ENCODE measurements around the gene SINHCAF.

GRCh38 chr12:31321897-31322228, 4.1 kb downstream of the SINHCAF start:
- TF ChIP-seq GABPA (IDR thresholded peaks at IDR 0.05; ENCODE audit: low read depth) (no peak), POLR2AphosphoS5 (IDR thresholded peaks at IDR 0.05; ENCODE audit: low read depth) (no peak), SPI1 (IDR thresholded peaks at IDR 0.05; ENCODE audit: borderline replicate concordance, low read depth) (no peak)
- TF ChIP-seq, protein P1, sequence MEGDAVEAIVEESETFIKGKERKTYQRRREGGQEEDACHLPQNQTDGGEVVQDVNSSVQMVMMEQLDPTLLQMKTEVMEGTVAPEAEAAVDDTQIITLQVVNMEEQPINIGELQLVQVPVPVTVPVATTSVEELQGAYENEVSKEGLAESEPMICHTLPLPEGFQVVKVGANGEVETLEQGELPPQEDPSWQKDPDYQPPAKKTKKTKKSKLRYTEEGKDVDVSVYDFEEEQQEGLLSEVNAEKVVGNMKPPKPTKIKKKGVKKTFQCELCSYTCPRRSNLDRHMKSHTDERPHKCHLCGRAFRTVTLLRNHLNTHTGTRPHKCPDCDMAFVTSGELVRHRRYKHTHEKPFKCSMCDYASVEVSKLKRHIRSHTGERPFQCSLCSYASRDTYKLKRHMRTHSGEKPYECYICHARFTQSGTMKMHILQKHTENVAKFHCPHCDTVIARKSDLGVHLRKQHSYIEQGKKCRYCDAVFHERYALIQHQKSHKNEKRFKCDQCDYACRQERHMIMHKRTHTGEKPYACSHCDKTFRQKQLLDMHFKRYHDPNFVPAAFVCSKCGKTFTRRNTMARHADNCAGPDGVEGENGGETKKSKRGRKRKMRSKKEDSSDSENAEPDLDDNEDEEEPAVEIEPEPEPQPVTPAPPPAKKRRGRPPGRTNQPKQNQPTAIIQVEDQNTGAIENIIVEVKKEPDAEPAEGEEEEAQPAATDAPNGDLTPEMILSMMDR (IDR thresholded peaks at IDR 0.05; ENCODE audit: insufficient read depth, low read length) = no peak
- TF ChIP-seq, protein P2, sequence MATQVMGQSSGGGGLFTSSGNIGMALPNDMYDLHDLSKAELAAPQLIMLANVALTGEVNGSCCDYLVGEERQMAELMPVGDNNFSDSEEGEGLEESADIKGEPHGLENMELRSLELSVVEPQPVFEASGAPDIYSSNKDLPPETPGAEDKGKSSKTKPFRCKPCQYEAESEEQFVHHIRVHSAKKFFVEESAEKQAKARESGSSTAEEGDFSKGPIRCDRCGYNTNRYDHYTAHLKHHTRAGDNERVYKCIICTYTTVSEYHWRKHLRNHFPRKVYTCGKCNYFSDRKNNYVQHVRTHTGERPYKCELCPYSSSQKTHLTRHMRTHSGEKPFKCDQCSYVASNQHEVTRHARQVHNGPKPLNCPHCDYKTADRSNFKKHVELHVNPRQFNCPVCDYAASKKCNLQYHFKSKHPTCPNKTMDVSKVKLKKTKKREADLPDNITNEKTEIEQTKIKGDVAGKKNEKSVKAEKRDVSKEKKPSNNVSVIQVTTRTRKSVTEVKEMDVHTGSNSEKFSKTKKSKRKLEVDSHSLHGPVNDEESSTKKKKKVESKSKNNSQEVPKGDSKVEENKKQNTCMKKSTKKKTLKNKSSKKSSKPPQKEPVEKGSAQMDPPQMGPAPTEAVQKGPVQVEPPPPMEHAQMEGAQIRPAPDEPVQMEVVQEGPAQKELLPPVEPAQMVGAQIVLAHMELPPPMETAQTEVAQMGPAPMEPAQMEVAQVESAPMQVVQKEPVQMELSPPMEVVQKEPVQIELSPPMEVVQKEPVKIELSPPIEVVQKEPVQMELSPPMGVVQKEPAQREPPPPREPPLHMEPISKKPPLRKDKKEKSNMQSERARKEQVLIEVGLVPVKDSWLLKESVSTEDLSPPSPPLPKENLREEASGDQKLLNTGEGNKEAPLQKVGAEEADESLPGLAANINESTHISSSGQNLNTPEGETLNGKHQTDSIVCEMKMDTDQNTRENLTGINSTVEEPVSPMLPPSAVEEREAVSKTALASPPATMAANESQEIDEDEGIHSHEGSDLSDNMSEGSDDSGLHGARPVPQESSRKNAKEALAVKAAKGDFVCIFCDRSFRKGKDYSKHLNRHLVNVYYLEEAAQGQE (IDR thresholded peaks at IDR 0.05; ENCODE audit: insufficient replicate concordance, low read depth) = no peak
